GM18507 (cell line): ENCODE results near the gene GSTT2B.
"Not testable (repeated sequence)": the region's sequence is repeated elsewhere in the genome, so short reads cannot be mapped to it uniquely, and the experiment has no call there.

ENCODE experiments used
- DNase-seq: peaks from one replicate; pipeline ENCODE4 v3.0.0; 2011; ENCODE audit warnings: low read depth; ENCODE audit not compliant: insufficient read length; ENCODE audit errors: extremely low spot score
- FAIRE-seq: peaks from 2 replicates; lab custom pipeline; 2011; peaks lifted over from hg19 to GRCh38; lab: Jason Lieb, UNC

Gene GSTT2B

GRCh38 chr22:23952794-23953405 is 8.1 kb downstream of the GSTT2B start:
- FAIRE-seq, DNase-seq: not testable (repeated sequence)

- not testable (repeated sequence) for FAIRE-seq
Observed at GRCh38 chr22:23951383-23951782, 9.6 kb downstream of the GSTT2B start.

GRCh38 chr22:23949764-23950163 is 11.2 kb downstream of the GSTT2B start:
- FAIRE-seq, DNase-seq: not testable (repeated sequence)

More at GRCh38 chr22:23951383-23951782, 9.6 kb downstream of the GSTT2B start:
- not testable (repeated sequence) for DNase-seq

- not testable (repeated sequence) for DNase-seq, FAIRE-seq
Observed at GRCh38 chr22:23947391-23947790, 13.6 kb downstream of the GSTT2B start.

- DNase-seq, FAIRE-seq: not testable (repeated sequence)
Observed at GRCh38 chr22:23940166-23940565, 20.8 kb downstream of the GSTT2B start.

GRCh38 chr22:23939017-23939357 is 22.0 kb downstream of the GSTT2B start:
- no peak for FAIRE-seq

GRCh38 chr22:23938328-23939016 is 22.5 kb downstream of the GSTT2B start:
- FAIRE-seq (no peak), DNase-seq (no peak)

More at GRCh38 chr22:23939017-23939357, 22.0 kb downstream of the GSTT2B start:
- no peak for DNase-seq

GRCh38 chr22:23926561-23926960 is 34.4 kb downstream of the GSTT2B start:
- no peak for DNase-seq
- FAIRE-seq: no peak

GRCh38 chr22:23925020-23925606 is 35.9 kb downstream of the GSTT2B start:
- DNase-seq: no peak
- FAIRE-seq: no peak

- FAIRE-seq: no peak
Observed at GRCh38 chr22:23922921-23923320, 38.1 kb downstream of the GSTT2B start.

GRCh38 chr22:23921586-23922201 is 39.3 kb downstream of the GSTT2B start:
- not testable (repeated sequence) for DNase-seq, FAIRE-seq

More at GRCh38 chr22:23922921-23923320, 38.1 kb downstream of the GSTT2B start:
- DNase-seq: no peak

GRCh38 chr22:23920267-23920611 is 40.8 kb downstream of the GSTT2B start:
- not testable (repeated sequence) for DNase-seq, FAIRE-seq

GRCh38 chr22:23915290-23915689 is 45.7 kb downstream of the GSTT2B start:
- peak; percentile 9 for FAIRE-seq
- no peak for DNase-seq

GRCh38 chr22:23913661-23914353 is 47.2 kb downstream of the GSTT2B start:
- peak; percentile 97 for DNase-seq

GRCh38 chr22:23913306-23913660 is 47.7 kb downstream of the GSTT2B start:
- FAIRE-seq (peak; percentile 67), DNase-seq (no peak)

More at GRCh38 chr22:23913661-23914353, 47.2 kb downstream of the GSTT2B start:
- FAIRE-seq: peak; percentile 99

- FAIRE-seq: no peak
- DNase-seq: no peak
Observed at GRCh38 chr22:23912293-23912903, 48.6 kb downstream of the GSTT2B start.

GRCh38 chr22:23911318-23911980 is 49.5 kb downstream of the GSTT2B start:
- FAIRE-seq (no peak), DNase-seq (no peak)

GRCh38 chr22:23910496-23911190 is 50.4 kb downstream of the GSTT2B start:
- FAIRE-seq (no peak), DNase-seq (no peak)
